Measurements from ENCODE around the gene UFD1. TPM values are rescaled to one million over a fixed set of nuclear protein-coding genes. Genes with fewer than 3 reads are reported as not detected.
A peak's percentile ranks its signal among the peaks of the same experiment; 100 is the strongest.

Gene UFD1
- total RNA-seq, 2 experiments from 2014 or later: 62.1 to 65.6 TPM

- Mint-ChIP-seq H3K4me3 (no peak overlapping the region), H3K27ac (no peak overlapping the region), H3K4me1 (peaks cover 6% of the 10 kb centered on the region), H3K9me3 (no peaks in the 10 kb centered on the region), H3K27me3 (no peaks in the 10 kb centered on the region), H3K36me3 (ENCODE audit: low read depth) (peaks cover 78% of the 10 kb centered on the region)
- ChIA-PET CTCF (no interaction called here), POLR2A (interaction anchor here (1.6 kb wide), 1 partner anchor 10 kb away, joined by 5 read pairs; the partner anchor contains the start of genes CDC45 and UFD1)
- DNase-seq: no peak
These were observed 9.0 kb downstream of the UFD1 start for GRCh38 chr22:19470010-19470409.

DNA sequence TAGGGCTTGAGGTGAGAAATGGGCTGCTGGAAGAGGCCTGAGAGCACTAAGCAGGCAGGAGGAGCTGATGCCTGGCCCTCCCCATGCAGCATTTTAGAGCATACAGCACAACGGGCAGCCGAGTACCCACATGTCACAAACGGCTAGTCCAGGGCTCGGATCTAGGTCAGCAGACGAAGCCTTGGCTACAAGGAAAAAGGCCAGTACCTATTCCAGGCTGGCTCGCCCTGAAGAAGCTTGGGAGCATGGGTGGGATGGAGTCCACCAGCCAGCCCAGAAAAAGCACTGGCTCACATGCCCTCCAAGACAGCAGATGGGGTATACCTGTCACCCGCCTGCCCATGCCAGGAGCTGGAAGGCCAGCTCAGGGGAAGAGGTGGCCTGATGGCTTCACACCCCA is 9.6 kb downstream of the UFD1 start:
- CTCF ChIA-PET: no interaction called here
- no peak overlapping the region for H3K27ac Mint-ChIP-seq

DNA sequence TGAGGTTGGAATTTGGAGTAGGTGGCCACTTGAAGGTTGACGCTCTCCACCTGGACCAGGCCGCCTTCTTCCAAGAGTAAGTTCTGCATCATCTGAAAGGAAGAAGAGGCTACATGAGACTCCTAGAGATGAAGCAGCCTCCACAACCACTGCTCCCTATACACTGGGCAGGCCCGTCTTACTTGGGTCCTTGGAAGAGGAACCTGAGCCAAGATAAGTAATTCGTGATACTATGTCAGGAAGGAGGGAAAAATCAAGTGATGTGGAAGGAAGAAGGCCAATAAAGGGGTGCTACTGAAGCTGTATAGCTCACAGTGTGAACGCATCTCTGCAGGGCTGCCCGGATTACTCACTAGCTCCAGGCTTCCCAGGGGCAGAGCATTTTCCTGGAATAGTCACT is 11.1 kb downstream of the UFD1 start:
- no peak overlapping the region for H3K27ac Mint-ChIP-seq
- DNase-seq: no peak
- H3K9me3 Mint-ChIP-seq: no peaks in the 10 kb centered on the region
- H3K27me3 Mint-ChIP-seq: no peaks in the 10 kb centered on the region
- CTCF ChIA-PET: no interaction called here
- H3K4me1 Mint-ChIP-seq: peaks cover 14% of the 10 kb centered on the region
- POLR2A ChIA-PET: interaction anchor here (1.1 to 2.7 kb wide), 3 partner anchors 10 to 12 kb away, joined by 4 to 9 read pairs (median 6); partner anchors contain the start of gene CDC45
- H3K4me3 Mint-ChIP-seq: no peak overlapping the region
- H3K36me3 Mint-ChIP-seq (ENCODE audit: low read depth): peaks cover 83% of the 10 kb centered on the region

More for the DNA sequence above, 9.6 kb downstream of the UFD1 start:
- Mint-ChIP-seq H3K27me3 (no peaks in the 10 kb centered on the region), H3K4me3 (no peak overlapping the region), H3K9me3 (no peaks in the 10 kb centered on the region), H3K4me1 (peaks cover 12% of the 10 kb centered on the region), H3K36me3 (ENCODE audit: low read depth) (peaks cover 84% of the 10 kb centered on the region)
- no peak for DNase-seq
- POLR2A ChIA-PET: interaction anchor here (1.6 kb wide), 1 partner anchor 10 kb away, joined by 5 read pairs; the partner anchor contains the start of genes CDC45 and UFD1

DNA sequence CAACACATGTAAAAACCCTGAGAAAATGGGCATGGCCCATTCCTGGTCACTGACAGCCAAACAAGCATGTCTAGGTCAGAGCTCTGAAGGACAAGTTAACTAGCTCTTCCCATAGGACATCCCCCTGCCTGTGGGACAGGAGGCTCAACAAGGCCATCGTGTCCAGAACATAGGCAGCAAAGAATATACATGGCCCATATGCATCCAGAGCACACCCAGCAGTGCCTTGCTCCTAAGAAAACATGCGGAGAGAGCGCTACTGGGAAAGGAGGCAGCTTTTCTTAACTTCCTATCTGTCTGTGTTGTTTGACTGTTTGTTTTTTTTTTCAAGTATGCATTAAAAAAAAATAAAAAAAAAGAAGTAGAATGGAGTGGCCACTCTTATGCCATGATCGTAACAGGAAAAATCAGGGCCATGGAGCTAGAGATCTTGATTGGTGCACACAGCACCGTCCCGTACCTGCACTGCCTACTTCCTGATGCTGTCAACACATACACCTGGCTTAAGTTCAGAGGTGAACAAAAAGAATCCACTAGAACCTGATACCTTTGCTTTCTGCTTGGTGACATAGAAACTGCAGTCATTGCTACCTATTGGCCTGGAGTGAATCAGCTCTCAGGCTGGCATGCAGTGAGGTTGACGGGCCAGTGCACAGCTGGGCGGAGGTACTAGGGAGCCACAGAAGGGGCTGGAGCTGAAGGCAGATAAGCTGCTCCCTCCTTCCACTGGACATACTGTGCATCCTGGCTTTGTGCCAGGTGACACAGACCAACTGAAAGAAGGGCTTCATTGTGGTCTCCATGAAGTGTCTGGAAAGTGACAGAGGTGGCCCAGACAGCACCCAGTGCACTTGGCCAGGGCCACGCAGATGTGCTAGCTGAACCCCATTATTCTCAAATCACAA is 11.9 kb downstream of the UFD1 start:
- peaks cover 81% of the 10 kb centered on the region for H3K36me3 Mint-ChIP-seq (ENCODE audit: low read depth)
- DNase-seq: no peak
- POLR2A ChIA-PET: interaction anchor here (1.5 to 2.7 kb wide), 3 partner anchors 9 to 20 kb away, joined by 4 to 9 read pairs (median 4); partner anchors contain the start of gene C22orf39
- no peak overlapping the region for H3K4me3 Mint-ChIP-seq
- CTCF ChIA-PET: interaction anchor here (1.5 to 1.6 kb wide), 2 partner anchors 10 to 13 kb away, joined by 3 read pairs; no protein-coding TSS in a partner anchor
- H3K27ac Mint-ChIP-seq: no peak overlapping the region
- no peaks in the 10 kb centered on the region for H3K9me3 Mint-ChIP-seq
- peaks cover 14% of the 10 kb centered on the region for H3K4me1 Mint-ChIP-seq
- no peaks in the 10 kb centered on the region for H3K27me3 Mint-ChIP-seq

- ChIA-PET POLR2A (interaction anchor here (1.5 to 2.7 kb wide), 2 partner anchors 11 to 19 kb away, joined by 4 to 9 read pairs; partner anchors contain the start of gene C22orf39), CTCF (interaction anchor here (1.5 to 1.6 kb wide), 2 partner anchors 11 to 12 kb away, joined by 3 read pairs; no protein-coding TSS in a partner anchor)
- Mint-ChIP-seq H3K9me3 (no peaks in the 10 kb centered on the region), H3K27me3 (no peaks in the 10 kb centered on the region), H3K4me3 (no peak overlapping the region), H3K27ac (no peak overlapping the region), H3K4me1 (peaks cover 14% of the 10 kb centered on the region), H3K36me3 (ENCODE audit: low read depth) (peaks cover 74% of the 10 kb centered on the region)
- DNase-seq: no peak
These were observed 12.8 kb downstream of the UFD1 start for GRCh38 chr22:19466126-19466716.

DNA sequence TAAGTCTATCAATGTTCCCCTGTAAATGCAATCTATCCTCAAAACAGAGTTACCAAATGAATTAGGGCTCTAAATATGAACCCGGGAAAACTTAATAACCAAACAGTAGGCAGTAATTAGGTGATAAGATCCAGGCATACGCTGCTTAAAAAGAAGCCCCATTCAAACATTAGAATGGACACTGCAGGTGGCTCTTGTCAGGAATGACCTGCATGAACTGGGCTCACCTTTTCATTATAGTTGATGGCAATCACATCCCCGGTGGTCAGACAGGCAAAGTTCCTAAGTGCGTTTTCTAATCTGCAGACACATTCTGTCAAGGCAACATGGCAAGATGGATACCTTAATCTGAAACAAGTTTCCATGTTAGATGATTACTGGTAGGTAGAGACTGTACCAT is 14.0 kb downstream of the UFD1 start:
- peaks cover 14% of the 10 kb centered on the region for H3K4me1 Mint-ChIP-seq
- POLR2A ChIA-PET: interaction anchor here (0.7 to 1.5 kb wide), 6 partner anchors 10 to 182 kb away, joined by 3 to 7 read pairs (median 4); partner anchors contain the start of genes CDC45 and HIRA
- peak overlapping the region; percentile 24 for H3K27ac Mint-ChIP-seq
- CTCF ChIA-PET: interaction anchor here (0.6 to 1.5 kb wide), 2 partner anchors 11 to 14 kb away, joined by 3 read pairs; no protein-coding TSS in a partner anchor
- no peaks in the 10 kb centered on the region for H3K9me3 Mint-ChIP-seq
- no peak overlapping the region for H3K4me3 Mint-ChIP-seq
- no peak for DNase-seq
- no peaks in the 10 kb centered on the region for H3K27me3 Mint-ChIP-seq
- peaks cover 74% of the 10 kb centered on the region for H3K36me3 Mint-ChIP-seq (ENCODE audit: low read depth)

DNA sequence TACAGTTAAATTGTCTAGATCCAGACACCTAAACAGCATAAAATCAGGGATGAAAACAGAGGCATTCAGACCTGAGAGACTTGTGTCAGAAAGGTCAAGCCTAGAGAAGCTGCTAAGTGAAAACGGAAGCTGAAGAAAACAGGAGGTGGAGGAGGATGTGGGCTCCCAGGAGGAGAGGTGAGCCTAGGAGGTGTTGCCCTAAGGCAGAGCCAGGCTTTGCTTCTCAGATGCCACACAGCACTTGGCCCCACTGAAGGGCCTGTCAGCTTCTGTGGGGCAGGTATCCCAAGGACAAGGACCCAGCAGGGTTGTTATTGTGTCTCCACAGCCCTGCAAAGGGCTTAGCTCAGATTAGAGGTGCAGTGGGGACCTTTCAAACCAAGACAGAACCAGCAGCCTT is 14.4 kb downstream of the UFD1 start:
- Mint-ChIP-seq H3K36me3 (ENCODE audit: low read depth) (peaks cover 70% of the 10 kb centered on the region), H3K9me3 (no peaks in the 10 kb centered on the region), H3K4me1 (peaks cover 14% of the 10 kb centered on the region), H3K4me3 (no peak overlapping the region), H3K27me3 (no peaks in the 10 kb centered on the region), H3K27ac (peak overlapping the region; percentile 24)
- CTCF ChIA-PET: interaction anchor here (0.6 to 1.0 kb wide), 3 partner anchors 10 to 166 kb away, joined by 3 read pairs; no protein-coding TSS in a partner anchor
- POLR2A ChIA-PET: interaction anchor here (0.7 to 1.5 kb wide), 6 partner anchors 10 to 181 kb away, joined by 3 to 7 read pairs (median 4); partner anchors contain the start of genes CDC45 and HIRA
- DNase-seq: no peak

DNA sequence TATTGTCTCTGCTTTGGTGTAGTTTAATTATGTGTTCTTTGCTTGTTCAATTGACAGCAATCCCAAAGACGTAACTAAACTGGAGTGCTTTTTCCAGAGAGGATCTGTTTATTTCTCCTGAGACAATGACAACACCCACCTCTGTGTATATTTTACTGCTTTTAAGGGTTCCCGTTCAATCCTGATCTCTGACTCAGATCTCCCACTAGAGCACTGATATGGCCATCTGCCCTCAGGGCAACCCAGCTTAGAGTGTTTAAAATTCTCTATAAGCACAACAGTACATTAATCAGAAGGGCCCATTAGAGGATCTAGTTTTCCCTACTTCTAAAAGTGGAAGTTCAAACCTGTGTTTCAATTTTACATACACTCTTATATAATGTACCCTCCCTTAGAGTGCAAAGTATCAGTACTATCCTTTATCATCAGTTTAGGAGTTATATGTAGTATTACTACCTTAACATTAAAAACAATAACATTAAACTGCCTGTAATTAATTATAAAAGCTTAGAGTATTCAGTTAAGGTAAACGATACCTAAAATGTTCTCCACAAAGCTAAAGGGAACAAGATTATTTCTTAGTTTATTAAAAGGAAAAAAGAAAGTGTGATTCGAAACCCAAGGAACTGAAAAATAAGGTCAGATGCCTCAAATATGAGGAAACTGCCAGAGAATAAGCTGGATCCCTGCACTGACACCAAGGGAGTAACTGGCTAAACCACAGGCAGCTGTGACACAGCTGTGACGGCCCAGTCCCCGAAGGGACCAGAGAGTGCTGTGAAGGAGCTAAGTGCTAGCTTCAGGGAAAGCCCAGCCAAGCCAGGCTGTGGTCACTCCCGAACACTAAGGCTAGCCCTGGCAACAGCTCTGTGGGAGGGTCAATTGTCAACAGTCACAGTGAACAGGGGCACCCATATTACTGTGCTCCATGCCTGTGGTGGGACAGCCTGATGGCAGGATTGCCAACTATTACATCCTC is 15.2 kb downstream of the UFD1 start:
- Mint-ChIP-seq H3K4me3 (no peak overlapping the region), H3K27me3 (no peaks in the 10 kb centered on the region), H3K9me3 (no peaks in the 10 kb centered on the region), H3K36me3 (ENCODE audit: low read depth) (peaks cover 64% of the 10 kb centered on the region), H3K4me1 (peaks cover 14% of the 10 kb centered on the region), H3K27ac (peak overlapping the region; percentile 33)
- DNase-seq: no peak
- ChIA-PET CTCF (interaction anchor here (0.9 to 1.0 kb wide), 3 partner anchors 11 to 167 kb away, joined by 3 to 4 read pairs (median 3); no protein-coding TSS in a partner anchor), POLR2A (interaction anchor here (0.7 to 1.5 kb wide), 5 partner anchors 9 to 181 kb away, joined by 3 to 7 read pairs (median 3); partner anchors contain the start of gene CDC45)

- Mint-ChIP-seq H3K27me3 (no peaks in the 10 kb centered on the region), H3K4me1 (peaks cover 14% of the 10 kb centered on the region), H3K36me3 (ENCODE audit: low read depth) (peaks cover 58% of the 10 kb centered on the region), H3K9me3 (no peaks in the 10 kb centered on the region), H3K27ac (no peak overlapping the region), H3K4me3 (no peak overlapping the region)
- no peak for DNase-seq
- ChIA-PET POLR2A (interaction anchor here (1.1 kb wide), 1 partner anchor 16 kb away, joined by 3 read pairs; the partner anchor contains the start of genes CDC45 and UFD1), CTCF (interaction anchor here (0.9 to 1.0 kb wide), 3 partner anchors 11 to 16 kb away, joined by 3 to 4 read pairs (median 3); partner anchors contain the start of gene C22orf39)
These were observed 16.0 kb downstream of the UFD1 start for GRCh38 chr22:19463008-19463407.

DNA sequence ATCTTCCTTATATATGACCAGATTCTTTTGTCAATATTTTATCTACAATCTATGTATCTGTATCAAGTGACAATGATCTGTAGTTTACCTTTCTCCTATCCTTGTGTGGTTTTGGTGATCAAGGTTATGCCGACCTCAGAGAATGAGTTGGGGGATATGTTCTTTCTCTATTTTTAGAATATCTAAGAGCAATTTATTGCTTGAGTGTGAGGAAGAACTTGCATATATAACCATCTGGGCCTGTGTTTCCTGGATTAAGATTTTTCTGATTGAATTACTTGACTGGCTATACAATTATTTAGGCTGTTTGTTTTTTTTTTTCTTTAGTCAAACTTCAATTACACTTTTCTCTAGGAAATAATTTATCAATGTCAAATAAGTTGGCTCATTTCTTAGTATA is 17.5 kb downstream of the UFD1 start:
- no peak for DNase-seq
- Mint-ChIP-seq H3K27ac (no peak overlapping the region), H3K9me3 (no peaks in the 10 kb centered on the region), H3K4me3 (no peak overlapping the region), H3K36me3 (ENCODE audit: low read depth) (peaks cover 53% of the 10 kb centered on the region), H3K27me3 (no peaks in the 10 kb centered on the region), H3K4me1 (peaks cover 14% of the 10 kb centered on the region)
- ChIA-PET CTCF (no interaction called here), POLR2A (no interaction called here)

DNA sequence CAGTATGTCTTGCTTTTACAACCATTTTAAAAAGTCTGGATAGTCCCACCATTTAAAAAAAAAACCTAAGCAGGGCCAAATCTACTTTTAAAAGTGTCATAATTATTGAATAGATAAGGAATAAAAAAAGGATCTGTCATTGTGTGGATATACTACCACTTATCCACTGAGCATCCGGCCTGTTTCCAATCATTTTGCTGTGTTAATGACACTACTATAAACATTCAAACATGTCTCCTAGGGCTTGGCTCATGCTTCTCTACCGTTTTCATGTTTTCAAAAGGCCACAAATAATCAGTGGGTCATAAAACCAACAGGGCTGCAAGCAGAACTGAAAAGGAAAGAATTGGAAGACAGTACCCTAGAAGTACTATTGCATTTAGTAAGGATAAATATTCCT is 19.0 kb downstream of the UFD1 start:
- ChIA-PET POLR2A (no interaction called here), CTCF (no interaction called here)
- no peaks in the 10 kb centered on the region for H3K9me3 Mint-ChIP-seq
- no peak overlapping the region for H3K4me3 Mint-ChIP-seq
- H3K36me3 Mint-ChIP-seq (ENCODE audit: low read depth): peaks cover 58% of the 10 kb centered on the region
- H3K27ac Mint-ChIP-seq: no peak overlapping the region
- peaks cover 8% of the 10 kb centered on the region for H3K4me1 Mint-ChIP-seq
- DNase-seq: no peak
- H3K27me3 Mint-ChIP-seq: no peaks in the 10 kb centered on the region

Measured in activated CD4-positive, alpha-beta memory T cell treated with anti-CD3 and anti-CD28 coated beads, Interleukin-2, amount 10 ng/mL, durations not matched to agents 7 days and 5 days (primary cell).